Parietal lobe (tissue), 1 donor: ENCODE results near the gene TTC19. TPM values are rescaled to one million over a fixed set of nuclear protein-coding genes. Genes with fewer than 3 reads are reported as not detected.

Experiments used
- total RNA-seq: library from RNA; depleted of rRNA; stranded (reverse); fragments of >200 nt; gene quantifications from one replicate; pipeline ENCODE4 v1.2.3, GENCODE V29; 2014

The TTC19 gene
- 83.9 TPM for total RNA-seq

GRCh38 chr17:15999141-15999973, at the start of gene TTC19, which contains the start of gene ZSWIM7:
Gene TTC19 (plus strand): TSS chr17:15999824. CDS start chr17:15999849, 25 bp downstream.
Gene ZSWIM7 (minus strand): TSS chr17:15999704. CDS start chr17:15999594, 110 bp downstream.

Other genes with a start within 250 kb of the TTC19 start
- 3.1 TPM for gene ADORA2B, start 54.7 kb upstream of the TTC19 start, total RNA-seq
- 21.3 TPM for gene ZSWIM7, start 120 bp upstream of the TTC19 start, total RNA-seq
- 205 TPM for gene NCOR1, start 215.7 kb downstream of the TTC19 start, total RNA-seq
- 59.5 TPM for gene PIGL, start 217.4 kb downstream of the TTC19 start, total RNA-seq